ENCODE data around the gene TPP1.

The TPP1 gene

GRCh38 chr11:6626971-6627761 lies 7.9 kb upstream of the TPP1 start:
- no peak overlapping the region for H3K4me2 ChIP-seq (ENCODE audit: low read length)
- no peaks in the 10 kb centered on the region for H3K79me2 ChIP-seq
- no peaks in the 10 kb centered on the region for H3K9me3 ChIP-seq (ENCODE audit: control insufficient read depth, low read length)
- no peak overlapping the region for H3K4me3 ChIP-seq (ENCODE audit: low read depth, low read length)
- H3K4me1 ChIP-seq, result no peaks in the 10 kb centered on the region
- H3K36me3 ChIP-seq (ENCODE audit: control insufficient read depth, insufficient read depth, low read length), result no peaks in the 10 kb centered on the region
- H3K9ac ChIP-seq, result no peak overlapping the region
- no peak overlapping the region for H3K27ac ChIP-seq
- no peaks in the 10 kb centered on the region for H3K27me3 ChIP-seq (ENCODE audit: control insufficient read depth, insufficient read depth, low read length)
- H2AFZ ChIP-seq, result no peak overlapping the region
- TF ChIP-seq CTCF (IDR thresholded peaks at IDR 0.05), result no peak

GRCh38 chr11:6625832-6626420 lies 6.7 kb upstream of the TPP1 start:
- Histone ChIP-seq H3K79me2 (no peaks in the 10 kb centered on the region), H3K9ac (no peak overlapping the region), H3K4me1 (no peaks in the 10 kb centered on the region), H3K27me3 (ENCODE audit: control insufficient read depth, insufficient read depth, low read length) (no peaks in the 10 kb centered on the region), H3K4me2 (ENCODE audit: low read length) (no peak overlapping the region), H3K4me3 (ENCODE audit: low read depth, low read length) (no peak overlapping the region), H3K36me3 (ENCODE audit: control insufficient read depth, insufficient read depth, low read length) (no peaks in the 10 kb centered on the region), H2AFZ (no peak overlapping the region), H3K27ac (no peak overlapping the region), H3K9me3 (ENCODE audit: control insufficient read depth, low read length) (no peaks in the 10 kb centered on the region)
- no peak for TF ChIP-seq CTCF (IDR thresholded peaks at IDR 0.05)

GRCh38 chr11:6625156-6625831 lies 6.1 kb upstream of the TPP1 start:
- Histone ChIP-seq H3K27ac (no peak overlapping the region), H3K4me1 (no peaks in the 10 kb centered on the region), H3K4me2 (ENCODE audit: low read length) (no peak overlapping the region), H3K4me3 (ENCODE audit: low read depth, low read length) (no peak overlapping the region), H3K9ac (no peak overlapping the region), H2AFZ (no peak overlapping the region), H3K27me3 (ENCODE audit: control insufficient read depth, insufficient read depth, low read length) (no peaks in the 10 kb centered on the region), H3K9me3 (ENCODE audit: control insufficient read depth, low read length) (no peaks in the 10 kb centered on the region), H3K79me2 (no peaks in the 10 kb centered on the region), H3K36me3 (ENCODE audit: control insufficient read depth, insufficient read depth, low read length) (no peaks in the 10 kb centered on the region)
- no peak for TF ChIP-seq CTCF (IDR thresholded peaks at IDR 0.05)

GRCh38 chr11:6623391-6624363 lies 4.5 kb upstream of the TPP1 start:
- Histone ChIP-seq H3K4me3 (ENCODE audit: low read depth, low read length) (no peak overlapping the region), H3K4me1 (no peaks in the 10 kb centered on the region), H3K9me3 (ENCODE audit: control insufficient read depth, low read length) (no peaks in the 10 kb centered on the region), H3K4me2 (ENCODE audit: low read length) (no peak overlapping the region), H3K27me3 (ENCODE audit: control insufficient read depth, insufficient read depth, low read length) (no peaks in the 10 kb centered on the region), H3K27ac (no peak overlapping the region), H3K9ac (no peak overlapping the region), H3K36me3 (ENCODE audit: control insufficient read depth, insufficient read depth, low read length) (no peaks in the 10 kb centered on the region), H2AFZ (no peak overlapping the region), H3K79me2 (no peaks in the 10 kb centered on the region)
- TF ChIP-seq CTCF (IDR thresholded peaks at IDR 0.05), result no peak
